GM21576 (cell line): ENCODE measurements around the gene CLEC18A.
"Not testable (repeated sequence)": the region's sequence is repeated elsewhere in the genome, so short reads cannot be mapped to it uniquely, and the experiment has no call there.

Experiments
- ATAC-seq: cut with Tn5 transposase; IDR thresholded peaks from one replicate; pipeline ENCODE4 v1.9.1; 2021; ENCODE audit warnings: mild to moderate bottlenecking, moderate library complexity; ENCODE audit not compliant: unreplicated experiment

The CLEC18A gene

DNA sequence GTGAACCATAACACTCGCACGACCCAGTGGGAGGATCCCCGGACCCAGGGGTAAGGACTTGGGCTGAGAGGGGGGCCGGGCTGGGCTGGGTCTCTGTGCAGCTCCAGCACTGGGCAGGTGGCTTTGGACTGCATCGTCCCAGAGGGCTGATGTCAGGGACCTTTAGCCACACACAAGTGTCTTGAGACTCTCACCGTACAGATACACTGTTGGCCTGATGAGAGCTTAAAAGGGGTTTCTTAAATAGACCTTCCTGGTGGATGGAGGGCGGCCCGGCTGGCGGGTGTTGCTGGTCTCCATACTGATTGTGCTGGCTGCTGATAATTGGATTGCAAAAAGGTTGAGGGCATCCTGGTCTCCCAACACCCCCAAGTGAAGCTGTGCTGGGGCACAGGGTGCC lies 21.7 kb upstream of the CLEC18A start:
- ATAC-seq, result no peak

DNA sequence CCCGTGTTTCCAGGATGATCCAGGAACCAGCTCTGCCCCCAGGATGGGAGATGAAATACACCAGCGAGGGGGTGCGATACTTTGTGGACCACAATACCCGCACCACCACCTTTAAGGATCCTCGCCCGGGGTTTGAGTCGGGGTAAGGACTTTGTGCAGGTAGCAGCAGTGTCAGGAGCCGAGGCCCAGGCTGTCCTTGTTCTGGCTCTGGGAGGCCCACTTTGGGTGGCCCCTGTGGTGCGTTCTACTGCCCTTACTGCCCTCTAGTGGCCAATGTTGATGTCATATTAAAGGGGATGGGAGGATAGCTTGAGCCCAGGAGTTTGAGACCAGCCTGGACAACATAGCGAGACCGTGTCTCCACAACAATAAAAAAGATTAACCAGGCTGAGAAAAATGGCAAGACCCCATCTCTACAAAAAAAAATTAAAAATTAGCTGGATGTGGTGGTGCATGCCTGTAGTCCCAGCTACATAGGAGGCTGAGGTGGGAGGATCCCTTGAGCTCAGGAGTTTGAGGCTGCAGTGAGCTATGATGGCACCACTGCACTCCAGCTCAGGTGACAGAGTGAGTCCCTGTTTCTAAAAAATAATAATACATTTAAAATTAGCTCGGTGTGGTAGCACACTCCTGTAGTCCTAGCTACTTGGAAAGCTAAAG lies 20.9 kb upstream of the CLEC18A start:
- no peak for ATAC-seq

DNA sequence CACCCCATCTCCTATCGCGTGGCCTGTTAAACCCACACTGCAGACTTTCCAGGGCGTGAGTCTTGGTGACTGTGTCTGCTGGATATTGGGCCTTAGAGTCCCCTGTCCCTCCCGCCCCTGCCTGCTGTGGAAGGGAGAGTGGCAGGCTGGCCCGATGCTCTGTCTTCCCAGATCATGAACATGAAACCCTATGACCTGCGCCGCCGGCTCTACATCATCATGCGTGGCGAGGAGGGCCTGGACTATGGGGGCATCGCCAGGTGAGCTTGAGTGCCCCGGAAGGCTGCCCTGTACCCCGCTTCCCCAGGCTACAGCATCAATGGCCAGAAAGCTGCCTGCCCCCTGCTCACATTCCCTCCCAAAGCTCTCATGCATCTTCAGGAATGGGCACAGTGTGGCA lies 19.5 kb upstream of the CLEC18A start:
- ATAC-seq, result no peak

DNA sequence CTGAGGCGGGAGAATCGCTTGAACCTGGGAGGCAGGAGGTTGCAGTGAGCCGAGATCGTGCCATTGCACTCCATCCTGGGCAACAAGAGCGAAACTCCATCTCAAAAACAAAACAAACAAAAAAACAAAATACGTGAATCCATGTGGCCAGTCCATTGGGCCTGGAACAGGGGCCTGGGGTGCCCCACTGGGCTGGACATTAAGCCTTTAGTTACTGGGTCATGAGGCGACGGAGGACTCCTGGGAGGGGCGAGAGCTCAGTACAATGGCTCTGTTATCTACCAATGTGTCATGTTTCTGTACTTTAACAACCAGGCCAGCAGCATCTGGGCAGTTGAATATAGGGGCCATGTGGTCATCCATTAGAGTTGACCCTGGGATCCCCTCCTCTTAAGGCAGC lies 18.9 kb upstream of the CLEC18A start:
- no peak for ATAC-seq

DNA sequence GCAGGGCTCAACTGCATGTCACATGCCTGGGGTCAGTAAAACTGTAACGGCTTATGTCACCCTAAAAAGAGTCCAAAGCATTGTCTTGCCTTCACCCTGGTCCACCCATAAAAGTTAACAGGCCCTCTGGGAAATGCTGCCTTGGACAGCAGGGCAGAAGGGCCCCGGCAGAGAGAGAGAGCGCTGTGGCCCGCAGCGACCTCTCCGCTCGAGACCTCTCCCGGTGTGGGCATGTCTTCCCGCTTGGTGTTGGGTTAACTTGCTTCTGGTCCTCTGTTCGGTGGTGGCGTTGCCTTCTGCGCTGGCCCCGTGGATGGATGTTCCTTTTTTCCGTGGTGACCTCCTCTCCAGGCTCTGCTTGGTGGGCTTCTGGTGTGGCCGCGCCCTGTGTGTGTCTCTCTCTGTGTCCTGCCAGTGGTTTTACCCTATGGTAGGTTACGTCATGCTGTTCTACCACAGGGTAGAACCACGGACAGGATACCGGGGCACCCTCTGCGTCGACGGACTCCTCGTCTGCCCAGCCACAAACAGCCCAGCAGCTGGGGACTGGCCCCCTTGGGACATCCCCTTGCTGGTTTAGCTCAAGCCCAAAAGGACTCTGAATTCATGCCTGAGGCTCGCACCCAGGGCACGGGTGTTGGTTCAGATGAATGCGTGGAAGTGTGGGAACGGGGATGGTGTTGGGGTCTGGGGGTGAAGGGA lies 18.3 kb upstream of the CLEC18A start:
- no peak for ATAC-seq

DNA sequence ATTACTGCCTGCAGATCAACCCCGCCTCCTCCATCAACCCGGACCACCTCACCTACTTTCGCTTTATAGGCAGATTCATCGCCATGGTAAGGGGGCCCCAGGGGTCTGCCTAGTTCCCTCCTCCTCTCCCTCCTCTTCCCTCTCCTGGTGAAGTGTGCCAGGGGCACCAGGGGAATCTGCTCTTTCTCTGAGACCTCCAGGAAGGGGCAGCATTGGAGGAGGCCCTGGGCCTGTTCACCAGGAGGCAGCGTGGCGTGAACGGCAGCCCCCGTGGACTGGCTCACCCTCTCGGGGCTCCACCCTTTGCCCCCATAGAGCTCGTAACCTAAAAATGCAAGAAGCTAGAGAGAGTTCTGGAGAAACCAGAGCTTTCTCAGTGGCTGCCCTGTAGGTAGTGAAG lies 17.1 kb upstream of the CLEC18A start:
- no peak for ATAC-seq

DNA sequence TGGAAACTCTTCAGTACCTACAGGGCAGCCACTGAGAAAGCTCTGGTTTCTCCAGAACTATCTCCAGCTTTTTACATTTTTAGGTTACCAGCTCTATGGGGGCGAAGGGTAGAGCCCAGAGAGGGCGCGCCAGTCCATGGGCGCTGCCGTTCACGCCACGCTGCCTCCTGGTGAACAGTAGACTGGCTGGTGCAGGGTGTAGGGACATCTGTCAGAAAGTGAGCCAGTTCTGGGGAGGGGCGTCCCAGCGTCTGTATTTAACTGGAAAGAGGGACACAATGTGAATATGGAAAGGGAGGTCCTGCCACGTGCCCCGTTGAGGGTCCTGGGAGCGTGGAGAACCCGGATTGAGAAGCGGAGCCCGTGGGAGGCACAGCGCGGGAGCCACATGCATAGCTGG lies 16.4 kb upstream of the CLEC18A start:
- ATAC-seq, result no peak

DNA sequence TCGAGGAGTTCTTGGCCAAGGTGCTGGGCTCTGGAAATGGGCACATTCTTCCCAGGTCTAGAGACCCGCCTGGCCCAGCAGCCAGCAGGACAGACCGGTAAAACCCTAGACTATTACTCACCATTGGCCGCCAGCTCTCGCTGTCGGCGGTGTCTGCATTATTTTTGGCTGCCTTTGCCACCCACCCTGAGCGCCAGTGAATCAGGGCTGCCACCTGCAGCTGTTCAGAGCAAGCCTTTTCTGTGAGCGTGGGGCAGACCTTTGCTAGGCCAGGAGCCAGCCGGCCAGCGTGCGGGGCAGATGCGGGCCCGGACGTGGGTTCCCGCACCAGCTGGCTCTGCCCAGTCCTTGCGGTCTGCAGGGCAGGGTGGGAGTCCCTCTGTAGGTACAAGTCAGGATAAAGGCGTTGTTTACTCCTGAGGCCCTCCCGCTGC lies 15.8 kb upstream of the CLEC18A start:
- no peak for ATAC-seq

DNA sequence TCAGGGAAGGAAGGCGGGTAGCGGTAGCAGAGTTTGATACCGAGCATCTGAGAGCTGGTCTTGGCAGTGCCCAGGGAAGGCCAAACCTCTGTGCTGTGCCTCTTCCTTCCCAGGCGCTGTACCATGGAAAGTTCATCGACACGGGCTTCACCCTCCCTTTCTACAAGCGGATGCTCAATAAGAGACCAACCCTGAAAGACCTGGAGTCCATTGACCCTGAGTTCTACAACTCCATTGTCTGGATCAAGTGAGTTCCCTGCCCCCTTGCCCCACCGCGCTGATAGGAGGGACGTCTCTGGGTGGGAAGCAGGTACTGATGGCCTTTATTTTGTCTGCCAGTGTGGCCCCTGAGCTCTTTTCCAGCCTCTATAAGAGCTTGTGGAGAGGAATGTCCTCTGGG lies 15.4 kb upstream of the CLEC18A start:
- ATAC-seq, result no peak

DNA sequence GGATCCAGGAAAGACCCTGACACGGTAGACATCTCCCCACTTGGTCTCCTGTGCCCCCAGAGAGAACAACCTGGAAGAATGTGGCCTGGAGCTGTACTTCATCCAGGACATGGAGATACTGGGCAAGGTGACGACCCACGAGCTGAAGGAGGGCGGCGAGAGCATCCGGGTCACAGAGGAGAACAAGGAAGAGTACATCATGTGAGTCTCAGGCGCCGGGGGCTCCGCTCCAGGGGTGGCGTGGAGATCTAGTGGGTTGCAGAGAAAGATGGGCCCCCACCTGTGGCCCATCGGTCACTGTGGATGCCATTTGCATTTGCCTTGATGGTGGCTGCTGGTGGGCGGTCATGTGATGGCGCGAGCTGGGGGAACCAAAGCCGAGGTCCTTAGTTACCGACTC lies 14.9 kb upstream of the CLEC18A start:
- no peak for ATAC-seq

DNA sequence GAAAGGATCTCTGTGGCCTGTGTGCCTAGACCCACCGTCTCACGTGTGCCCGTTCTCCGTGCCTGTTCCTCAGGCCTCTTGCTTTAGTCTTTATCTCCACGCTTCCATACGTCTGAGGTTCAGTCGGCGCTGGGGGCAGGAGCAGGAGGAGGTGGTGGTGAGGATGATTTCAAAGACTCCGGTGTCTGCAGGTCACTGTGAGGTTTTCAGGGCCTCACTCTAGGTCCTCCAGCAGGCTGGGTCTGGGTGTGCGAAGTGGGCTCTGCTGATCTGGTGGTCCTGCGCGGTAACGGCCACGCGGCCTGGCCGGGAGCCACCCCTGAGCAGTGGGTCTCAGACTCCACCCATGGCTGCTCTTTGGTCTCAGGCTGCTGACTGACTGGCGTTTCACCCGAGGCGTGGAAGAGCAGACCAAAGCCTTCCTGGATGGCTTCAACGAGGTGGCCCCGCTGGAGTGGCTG lies 14.4 kb upstream of the CLEC18A start:
- ATAC-seq, result no peak

DNA sequence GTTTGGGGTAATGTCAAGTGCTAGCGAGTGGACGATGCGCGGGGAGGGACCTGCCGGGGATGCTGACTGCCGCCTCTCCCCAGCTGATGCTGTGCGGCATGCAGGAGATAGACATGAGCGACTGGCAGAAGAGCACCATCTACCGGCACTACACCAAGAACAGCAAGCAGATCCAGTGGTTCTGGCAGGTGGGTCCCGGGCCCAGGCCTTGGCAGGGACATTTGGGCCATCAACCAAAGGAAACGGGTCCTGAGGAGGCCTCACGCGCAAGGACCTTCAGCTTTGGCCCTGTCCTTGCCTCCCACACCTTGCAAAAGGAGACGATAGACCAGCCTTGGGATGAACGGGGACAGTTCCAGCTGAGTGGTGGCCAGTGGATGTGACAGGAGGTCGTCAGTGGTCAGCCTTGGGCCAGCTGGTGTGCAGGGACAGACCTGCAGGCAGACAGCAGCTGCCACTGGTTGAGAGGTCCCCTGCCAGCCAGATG lies 13.6 kb upstream of the CLEC18A start:
- no peak for ATAC-seq

DNA sequence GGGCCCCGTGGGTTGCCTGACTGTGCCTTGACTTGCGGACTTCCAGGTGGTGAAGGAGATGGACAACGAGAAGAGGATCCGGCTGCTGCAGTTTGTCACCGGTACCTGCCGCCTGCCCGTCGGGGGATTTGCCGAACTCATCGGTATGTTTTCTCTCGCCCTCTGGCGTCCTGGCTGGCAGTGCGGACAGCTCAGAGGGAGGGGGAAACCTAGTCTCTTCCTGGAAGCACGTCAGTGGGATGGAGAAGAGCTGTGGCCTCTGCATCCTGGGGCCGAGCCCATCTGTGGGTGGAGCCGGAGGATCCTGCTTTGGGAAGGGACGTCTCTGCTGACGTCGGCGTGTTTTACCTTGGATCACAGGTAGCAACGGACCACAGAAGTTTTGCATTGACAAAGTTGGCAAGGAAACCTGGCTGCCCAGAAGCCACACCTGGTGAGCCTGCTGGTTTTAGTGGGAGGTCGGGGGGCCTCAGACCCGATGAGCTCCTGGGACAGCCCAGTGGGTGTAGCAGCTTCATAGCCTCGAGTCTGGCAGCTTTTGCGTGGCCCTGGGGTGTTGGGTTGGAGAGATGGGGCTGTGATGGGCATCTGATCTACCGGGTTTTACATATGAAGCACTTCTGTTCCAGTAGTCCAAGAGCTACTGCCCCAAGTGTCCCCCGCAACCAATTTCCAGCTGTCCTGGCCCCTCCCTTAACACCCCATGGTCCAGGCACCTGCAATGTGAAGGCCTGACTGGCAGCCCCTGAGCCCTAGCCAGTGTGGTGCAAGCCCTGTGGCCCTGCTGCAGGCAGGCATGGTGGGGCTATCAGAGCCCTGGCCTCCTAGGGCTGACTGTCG lies 11.9 kb upstream of the CLEC18A start:
- ATAC-seq, result no peak

DNA sequence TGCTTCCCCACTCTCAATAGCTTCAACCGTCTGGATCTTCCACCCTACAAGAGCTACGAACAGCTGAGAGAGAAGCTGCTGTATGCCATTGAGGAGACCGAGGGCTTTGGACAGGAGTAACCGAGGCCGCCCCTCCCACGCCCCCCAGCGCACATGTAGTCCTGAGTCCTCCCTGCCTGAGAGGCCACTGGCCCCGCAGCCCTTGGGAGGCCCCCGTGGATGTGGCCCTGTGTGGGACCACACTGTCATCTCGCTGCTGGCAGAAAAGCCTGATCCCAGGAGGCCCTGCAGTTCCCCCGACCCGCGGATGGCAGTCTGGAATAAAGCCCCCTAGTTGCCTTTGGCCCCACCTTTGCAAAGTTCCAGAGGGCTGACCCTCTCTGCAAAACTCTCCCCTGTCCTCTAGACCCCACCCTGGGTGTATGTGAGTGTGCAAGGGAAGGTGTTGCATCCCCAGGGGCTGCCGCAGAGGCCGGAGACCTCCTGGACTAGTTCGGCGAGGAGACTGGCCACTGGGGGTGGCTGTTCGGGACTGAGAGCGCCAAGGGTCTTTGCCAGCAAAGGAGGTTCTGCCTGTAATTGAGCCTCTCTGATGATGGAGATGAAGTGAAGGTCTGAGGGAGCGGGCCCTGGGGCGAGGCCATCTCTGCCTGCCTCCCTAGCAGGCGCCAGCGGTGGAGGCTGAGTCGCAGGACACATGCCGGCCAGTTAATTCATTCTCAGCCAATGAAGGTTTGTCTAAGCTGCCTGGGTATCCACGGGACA lies 11.1 kb upstream of the CLEC18A start:
- ATAC-seq, result no peak

DNA sequence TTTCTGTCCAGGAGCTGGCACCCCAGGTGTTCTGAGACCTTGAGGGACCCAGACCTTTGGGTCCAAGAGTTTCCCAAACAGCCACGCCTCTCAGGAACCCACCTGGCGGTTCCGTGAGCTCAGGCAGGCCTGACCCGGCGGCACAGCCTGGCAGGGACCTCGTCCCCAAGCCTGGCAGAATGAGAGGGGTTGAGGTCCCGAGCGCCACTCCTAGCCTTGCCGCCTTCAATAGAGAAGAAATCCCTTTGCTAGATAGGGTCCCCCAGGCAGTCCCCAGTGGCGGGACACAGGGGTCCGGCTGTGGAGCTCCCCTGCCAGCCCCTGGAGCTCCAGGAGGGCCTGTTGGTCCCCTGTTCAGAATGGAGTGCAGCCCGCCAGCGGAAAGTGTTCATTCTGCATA lies 10.5 kb upstream of the CLEC18A start:
- ATAC-seq, result no peak

DNA sequence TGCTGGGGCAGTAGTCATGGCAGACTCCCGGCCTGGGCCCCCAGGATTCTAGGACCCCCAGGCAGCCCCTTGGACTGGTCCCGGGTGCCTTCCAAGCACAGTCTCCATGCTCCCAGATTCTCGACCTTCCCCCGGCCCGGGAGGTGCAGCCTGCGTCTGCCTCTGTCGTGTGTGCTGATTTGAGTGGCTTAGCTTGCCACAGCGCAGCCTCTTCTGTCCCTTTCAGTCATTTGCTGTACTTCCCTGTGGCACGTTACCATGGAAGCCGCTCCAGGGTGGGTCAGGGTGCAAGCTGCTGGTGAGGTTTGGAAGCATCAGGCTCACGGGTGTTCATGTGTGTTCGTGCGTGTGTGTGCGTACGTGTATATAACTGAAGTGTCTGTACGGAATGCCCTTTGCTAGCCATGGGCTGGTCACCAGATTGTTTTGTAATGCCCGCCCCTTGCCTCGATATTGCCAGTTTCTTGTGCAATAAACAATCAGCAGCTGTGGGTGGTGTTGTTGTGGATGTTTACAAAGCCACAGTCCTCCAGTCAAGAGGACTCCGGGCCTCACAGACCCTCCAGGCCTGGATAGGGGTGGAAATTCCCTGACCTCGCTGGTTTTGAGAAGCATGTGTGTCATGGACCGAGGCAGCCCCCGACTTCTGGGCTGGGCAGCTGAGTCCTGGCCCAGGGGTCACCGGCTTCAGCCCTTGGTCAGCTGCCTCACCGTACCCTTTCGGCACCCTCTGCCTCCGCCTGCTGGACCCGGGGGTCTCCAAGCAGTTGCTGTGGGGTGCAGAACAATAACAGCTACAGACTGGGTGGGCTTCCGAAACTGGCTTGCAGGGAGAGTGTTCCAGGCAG lies 9.7 kb upstream of the CLEC18A start:
- ATAC-seq, result no peak

DNA sequence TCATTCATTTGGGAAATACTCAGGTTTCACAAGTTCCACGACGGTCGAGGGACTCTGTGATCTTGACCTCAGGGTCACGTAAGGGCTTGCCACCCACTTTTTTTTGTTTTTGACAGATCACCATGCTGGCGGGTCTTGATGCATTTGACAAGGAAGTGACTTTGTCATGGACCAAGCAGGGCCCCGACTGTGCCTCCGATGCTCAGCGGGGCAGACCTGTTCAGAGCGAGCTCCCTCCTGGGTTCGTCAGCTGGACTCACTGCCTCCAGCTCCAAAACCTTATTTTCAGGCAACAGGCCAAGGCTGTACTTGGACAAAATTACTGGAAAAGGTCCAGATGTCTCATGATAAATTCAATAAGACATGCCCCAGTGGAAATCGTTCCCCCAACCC lies 9.0 kb upstream of the CLEC18A start:
- no peak for ATAC-seq

DNA sequence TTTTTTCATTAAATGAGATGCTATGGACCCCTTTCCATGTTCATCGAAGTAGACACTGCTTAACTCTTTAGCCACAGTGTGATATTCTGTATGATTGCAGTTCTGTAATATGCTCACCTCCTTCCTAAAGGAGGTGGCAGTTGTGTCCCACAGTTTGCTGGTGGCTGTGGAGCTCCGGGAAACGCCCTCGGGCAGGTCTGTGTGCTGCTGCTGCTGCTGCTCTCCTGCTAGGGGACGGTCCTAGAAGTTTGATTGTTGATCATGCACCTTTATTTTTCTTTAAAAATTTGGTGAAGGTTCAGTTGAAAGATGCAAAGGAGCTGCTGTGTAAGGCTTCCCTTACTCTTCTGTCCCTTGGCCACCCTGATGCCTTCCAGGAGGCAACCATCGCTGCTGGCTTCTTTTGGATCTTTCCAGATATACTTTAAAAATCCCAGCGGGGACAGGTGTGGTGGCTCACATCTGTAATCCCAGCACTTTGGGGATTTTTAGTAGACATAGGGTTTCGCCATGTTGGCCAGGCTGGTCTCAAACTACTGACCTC lies 8.4 kb upstream of the CLEC18A start:
- ATAC-seq, result no peak

DNA sequence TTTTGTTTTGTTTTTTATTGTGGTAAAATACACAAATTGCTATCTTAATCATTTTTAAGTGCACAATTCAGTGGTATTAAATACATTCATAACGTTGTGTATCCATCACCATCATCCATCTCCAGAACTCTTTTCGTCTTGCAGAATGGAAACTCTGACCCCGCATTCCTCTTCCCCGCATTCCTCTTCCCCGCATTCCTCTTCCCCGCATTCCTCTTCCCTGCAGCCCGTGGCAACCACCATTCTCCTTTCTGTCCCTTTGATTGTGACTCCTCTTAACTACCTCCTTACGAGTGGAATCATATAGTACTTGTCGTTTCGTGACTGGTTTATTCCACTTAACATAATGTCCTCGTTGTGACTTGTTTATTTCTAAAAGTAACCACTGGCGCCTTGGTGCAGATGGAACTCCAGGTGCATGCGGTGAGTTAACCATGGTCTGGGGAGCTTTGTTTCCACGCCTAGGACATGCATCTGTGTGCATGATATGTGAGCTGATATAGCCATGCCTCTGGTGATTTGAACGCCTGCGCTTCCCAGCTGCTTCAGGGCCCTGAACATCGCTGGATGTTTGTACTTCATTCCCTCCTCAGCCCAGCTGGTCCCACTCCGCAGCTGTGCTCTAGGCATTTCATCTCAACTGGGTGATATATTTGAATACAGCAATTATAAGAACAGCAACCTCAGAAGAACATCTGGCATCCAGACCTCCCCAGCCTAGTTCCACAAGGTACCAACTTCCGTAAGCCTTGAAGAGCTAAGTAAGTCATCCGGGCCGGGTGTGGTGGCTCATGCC lies 7.7 kb upstream of the CLEC18A start:
- not testable (repeated sequence) for ATAC-seq
